HUDEP-2 (cell line): ENCODE results near the gene PLA2G4B.

ENCODE experiments used
- DNase-seq, 76 experiments: peaks; one replicate each; lab custom pipeline; 2025; ENCODE audit not compliant: unreplicated experiment in 76 of 76; lab: John Stamatoyannopoulos, UW

Gene PLA2G4B

GRCh38 chr15:41866872-41867579, 28.4 kb downstream of the PLA2G4B start:
- no peak for DNase-seq

GRCh38 chr15:41868321-41868720, 29.7 kb downstream of the PLA2G4B start:
- no peak for DNase-seq

- DNase-seq: no peak
These were observed 31.4 kb downstream of the PLA2G4B start for GRCh38 chr15:41869770-41870688.

- DNase-seq: no peak
These were observed 32.0 kb downstream of the PLA2G4B start for GRCh38 chr15:41870689-41871081.

- DNase-seq: no peak
These were observed 32.7 kb downstream of the PLA2G4B start for GRCh38 chr15:41871175-41871905.

- DNase-seq: no peak
These were observed 33.6 kb downstream of the PLA2G4B start for GRCh38 chr15:41872166-41872747.

DNA sequence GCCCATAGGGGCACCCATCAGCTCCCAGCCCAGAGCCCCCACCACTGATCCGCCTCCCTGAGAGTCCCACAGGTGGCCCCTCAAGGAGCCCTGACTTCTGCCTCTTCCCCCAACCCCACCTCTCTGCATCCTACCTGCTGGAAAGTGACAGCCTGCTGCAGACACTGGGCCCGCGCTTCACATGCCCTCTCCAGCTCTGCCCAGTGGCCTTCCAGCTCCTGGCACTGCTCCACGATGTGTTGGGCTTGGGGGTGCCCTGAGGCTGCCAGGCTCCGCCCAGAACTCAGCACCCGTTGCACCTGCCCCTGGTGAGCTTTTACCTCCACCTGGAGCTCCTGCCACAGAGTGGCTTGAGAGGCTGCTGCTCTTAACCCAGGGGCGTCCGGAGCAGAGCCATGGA, 35.1 kb downstream of the PLA2G4B start:
- DNase-seq: no peak

GRCh38 chr15:41874736-41875135, 36.1 kb downstream of the PLA2G4B start:
- no peak for DNase-seq

DNA sequence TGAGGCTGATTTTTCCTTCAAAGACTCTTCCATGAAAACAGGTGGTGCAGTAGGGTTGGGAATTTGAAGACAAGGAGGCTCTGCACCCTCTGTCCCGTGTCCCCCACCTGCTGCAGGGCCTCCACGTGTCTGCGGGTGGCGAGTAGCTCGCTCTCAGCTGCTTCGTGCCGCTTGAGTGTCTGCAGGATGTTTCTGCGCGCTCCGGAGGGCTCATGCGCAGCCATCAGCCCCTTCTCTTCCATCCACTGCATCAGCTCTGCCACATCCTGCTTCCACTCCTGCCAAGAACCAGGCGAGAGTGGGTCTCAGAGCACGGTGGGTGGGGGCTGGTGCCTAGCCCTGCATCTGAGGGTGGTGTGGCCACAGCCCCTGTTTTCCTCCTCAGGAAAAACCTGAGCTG, 37.4 kb downstream of the PLA2G4B start:
- no peak for DNase-seq

- no peak for DNase-seq
These were observed 38.0 kb downstream of the PLA2G4B start for GRCh38 chr15:41876689-41877088.

DNA sequence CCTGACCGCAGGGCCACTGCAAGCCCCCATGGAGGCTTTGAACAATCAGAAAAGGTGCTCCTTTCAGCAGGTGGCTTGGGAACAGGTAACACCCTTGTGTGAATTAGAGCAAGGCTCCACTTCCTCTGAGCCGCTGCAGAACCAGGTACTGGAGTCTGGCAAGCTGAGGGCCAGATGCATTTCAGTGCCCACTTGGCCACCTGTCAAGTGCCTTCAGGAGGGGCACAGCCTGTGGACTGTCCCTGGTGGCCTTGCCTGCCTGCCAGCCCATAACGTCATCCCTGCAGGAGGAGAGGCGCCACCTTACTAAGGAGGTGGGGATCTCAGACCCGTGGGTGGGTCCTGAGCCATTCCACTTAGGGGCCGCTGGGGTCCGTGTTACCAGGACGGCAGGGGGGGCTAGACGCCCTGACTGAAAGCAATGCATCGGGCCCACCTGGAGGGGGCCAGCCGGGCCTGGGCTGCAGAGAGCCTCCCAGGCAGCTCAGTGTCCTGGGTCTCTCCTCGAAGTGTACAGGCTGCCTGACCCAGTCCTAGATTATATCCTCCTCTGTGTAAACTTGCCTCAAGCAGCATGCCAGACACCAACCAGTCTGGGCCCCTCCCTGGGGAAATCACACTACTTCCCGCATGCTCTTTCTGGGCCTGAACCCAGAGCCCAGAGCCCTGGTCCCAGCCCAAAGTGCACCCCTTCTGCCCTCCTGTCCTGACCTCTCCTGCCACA, 39.1 kb downstream of the PLA2G4B start:
- DNase-seq: no peak

DNA sequence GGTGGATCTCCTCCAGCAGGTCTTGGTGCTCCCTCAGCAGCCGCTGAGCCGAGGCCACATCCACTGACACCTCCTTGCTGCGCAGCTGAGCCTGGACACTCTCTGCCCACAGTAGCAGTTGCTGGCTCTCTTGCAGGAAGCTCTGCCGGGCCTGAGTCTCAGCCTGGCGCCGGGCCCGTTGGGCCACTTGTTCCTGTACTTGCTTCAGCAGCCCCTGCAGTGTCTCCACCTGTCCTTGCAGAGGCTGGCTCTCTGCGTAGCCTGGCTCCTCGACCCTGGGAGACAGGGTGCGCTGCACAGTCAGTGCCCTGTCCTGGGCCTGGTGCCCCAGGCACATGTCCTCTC, 39.7 kb downstream of the PLA2G4B start:
- no peak for DNase-seq

- DNase-seq: no peak
These were observed 40.7 kb downstream of the PLA2G4B start for GRCh38 chr15:41879321-41879845.

GRCh38 chr15:41880156-41880877, 41.7 kb downstream of the PLA2G4B start:
- no peak for DNase-seq

- no peak for DNase-seq
These were observed 42.4 kb downstream of the PLA2G4B start for GRCh38 chr15:41881086-41881485.

DNA sequence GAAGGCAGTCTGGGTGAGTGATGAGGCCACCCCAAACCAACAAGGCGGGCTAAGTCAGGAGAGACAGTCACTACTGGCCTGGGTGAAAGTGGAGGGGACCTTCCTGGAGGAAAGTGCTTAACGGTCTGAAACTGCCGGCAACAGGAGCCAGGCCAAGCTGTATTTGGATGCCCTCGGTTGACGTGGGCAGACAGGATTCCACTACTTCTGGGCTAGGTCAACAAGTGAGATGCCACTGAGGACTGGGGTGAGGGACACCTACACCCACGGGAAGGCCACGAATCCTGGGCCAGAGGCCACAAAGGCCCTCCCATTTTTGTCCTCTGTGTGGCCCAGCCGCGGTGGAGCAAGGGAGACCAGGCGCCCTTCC, 42.9 kb downstream of the PLA2G4B start:
- DNase-seq: no peak

GRCh38 chr15:41881920-41882688, 43.5 kb downstream of the PLA2G4B start:
- no peak for DNase-seq

DNA sequence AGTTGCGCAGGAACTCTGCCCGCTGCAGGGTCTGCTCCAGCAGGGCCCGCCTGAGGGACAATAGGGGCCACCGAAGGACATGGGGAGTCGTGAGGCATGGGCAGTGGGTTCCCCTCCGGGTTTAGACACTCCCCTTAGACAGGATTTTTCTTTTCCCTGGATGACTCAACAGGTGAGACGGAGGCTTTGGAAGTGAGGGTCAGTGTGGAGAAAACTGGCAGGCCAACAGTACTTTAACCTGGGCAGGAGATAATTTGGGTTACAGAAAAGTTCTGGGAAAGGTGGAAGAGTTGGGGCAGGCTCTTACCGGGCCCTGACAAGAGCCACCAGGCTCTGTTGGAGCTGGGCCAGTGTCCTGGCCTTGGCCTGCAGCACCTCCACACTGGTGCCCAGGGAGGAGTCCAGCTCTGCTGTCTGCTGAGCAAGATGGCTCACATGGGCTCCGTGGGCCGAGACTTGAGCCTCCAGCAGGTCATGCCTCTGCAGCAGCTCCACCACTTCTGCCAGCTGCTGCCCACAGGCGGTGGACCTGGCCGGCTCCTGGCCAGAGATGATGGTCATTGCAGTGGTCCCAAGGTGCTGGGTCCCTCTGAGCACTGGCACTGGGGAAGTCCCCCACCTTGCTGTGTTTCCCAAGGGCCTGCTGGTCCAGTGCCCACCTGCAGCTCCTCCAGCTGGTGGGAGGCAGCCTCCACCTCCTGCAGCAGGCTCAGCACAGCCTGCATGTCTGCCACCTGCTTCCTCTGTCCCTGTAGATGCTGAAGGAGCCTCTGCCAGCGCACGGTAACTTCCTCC, 44.2 kb downstream of the PLA2G4B start:
- no peak for DNase-seq
